HG03108 (cell line): ENCODE data around the gene TAS2R46.
"Not testable (repeated sequence)": the region's sequence is repeated elsewhere in the genome, so short reads cannot be mapped to it uniquely, and the experiment has no call there.

Source experiments
- ATAC-seq: cut with Tn5 transposase; IDR thresholded peaks from one replicate; pipeline ENCODE4 v1.9.1; 2021; ENCODE audit warnings: moderate library complexity; ENCODE audit not compliant: unreplicated experiment

Gene TAS2R46

GRCh38 chr12:11062194-11062593 is at the start of gene TAS2R46:
Gene TAS2R46, minus strand, starts transcription at chr12:11062294. Its CDS starts 0 bp downstream, at chr12:11062294.
- ATAC-seq = not testable (repeated sequence)

- ATAC-seq = not testable (repeated sequence)
Measured at GRCh38 chr12:11111213-11111612, 49.1 kb upstream of the TAS2R46 start.

DNA sequence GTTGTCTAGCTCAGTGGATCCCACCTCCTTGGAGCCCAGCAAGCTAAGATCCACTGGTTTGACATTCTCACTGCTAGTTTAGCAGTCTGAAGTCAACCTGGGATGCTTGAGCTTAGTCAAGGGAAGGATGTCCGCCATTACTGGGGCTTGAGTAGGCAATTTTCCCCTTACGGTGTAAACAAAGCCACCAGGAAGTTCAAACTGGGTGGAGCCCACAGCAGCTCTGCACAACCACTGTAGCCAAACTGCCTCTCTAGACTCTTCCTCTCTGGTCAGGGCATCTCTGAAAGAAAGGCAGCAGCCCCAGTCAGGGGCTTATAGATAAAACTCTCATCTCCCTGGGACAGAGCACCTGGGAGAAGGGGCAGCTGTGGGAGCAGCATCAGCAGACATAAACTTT is 46.8 kb upstream of the TAS2R46 start:
- no peak for ATAC-seq

DNA sequence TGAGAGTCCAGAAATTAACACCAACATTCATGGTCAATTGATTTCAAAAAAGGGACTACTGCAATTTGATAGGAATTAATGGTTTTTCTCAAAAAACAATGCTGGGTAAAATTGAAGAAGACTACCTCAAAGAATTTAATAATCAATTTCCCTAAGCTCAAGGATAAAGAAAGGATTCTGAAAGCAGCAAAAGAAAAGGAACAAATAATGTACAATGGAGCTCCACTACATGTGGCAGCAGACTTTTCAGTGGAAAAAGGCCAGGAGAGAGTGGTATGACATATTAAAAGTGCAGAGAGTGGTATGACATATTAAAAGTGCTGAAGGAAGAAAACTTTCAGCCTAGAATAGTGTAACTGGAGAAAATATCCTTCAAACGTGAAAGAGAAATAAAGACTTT is 45.6 kb upstream of the TAS2R46 start:
- ATAC-seq = no peak

DNA sequence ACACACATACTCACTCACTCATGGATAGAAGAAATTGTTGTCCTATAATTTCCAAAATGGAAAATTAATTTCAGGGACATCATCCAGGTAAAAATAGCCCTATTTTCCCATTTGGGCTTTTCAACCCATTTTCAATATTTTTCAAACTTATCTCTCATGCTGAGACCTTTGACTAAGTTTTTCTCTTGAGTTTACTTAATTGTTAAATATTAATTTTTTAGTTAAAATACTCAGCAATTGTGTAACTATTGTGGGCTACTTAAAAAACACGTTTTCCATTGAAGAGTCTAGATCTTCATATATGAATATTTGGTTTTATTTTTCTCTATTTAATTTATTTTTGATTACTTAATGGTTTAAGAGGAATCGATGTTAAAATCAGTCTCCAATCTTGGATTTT is 44.2 kb upstream of the TAS2R46 start:
- no peak for ATAC-seq

GRCh38 chr12:11105546-11105945 is 43.5 kb upstream of the TAS2R46 start:
- ATAC-seq = no peak

GRCh38 chr12:11094910-11095309 is 32.8 kb upstream of the TAS2R46 start:
- ATAC-seq = not testable (repeated sequence)

DNA sequence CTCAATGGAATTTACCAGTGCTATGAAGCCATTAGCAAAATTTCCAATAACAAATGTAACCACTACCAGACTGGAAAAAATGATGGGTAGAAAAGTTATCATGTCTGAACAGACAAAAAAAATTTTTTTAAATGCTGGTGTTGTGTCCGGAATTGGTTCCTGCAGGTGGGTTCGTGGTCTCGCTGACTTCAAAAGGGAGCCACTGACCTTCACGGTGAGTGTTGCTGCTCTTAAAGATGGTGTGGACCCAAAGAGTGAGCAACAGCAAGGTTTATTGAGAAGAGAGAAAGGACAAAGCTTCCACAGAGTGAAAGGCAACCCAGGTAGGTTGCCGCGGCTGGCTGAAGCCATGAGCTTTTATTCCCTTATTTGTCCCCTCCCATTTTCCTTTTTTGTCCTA is 30.0 kb upstream of the TAS2R46 start, which contains the start of gene TAS2R43:
Gene TAS2R43 (minus strand): TSS at position 186 of the 400 bp plus-strand sequence. CDS start 84 bp downstream, at position 102.
- ATAC-seq = no peak

- no peak for ATAC-seq
Measured at GRCh38 chr12:11089246-11089645, 27.2 kb upstream of the TAS2R46 start.

- ATAC-seq = peak; percentile 77
Measured at GRCh38 chr12:11085419-11085818, 23.3 kb upstream of the TAS2R46 start.

GRCh38 chr12:11081987-11082386 is 19.9 kb upstream of the TAS2R46 start:
- ATAC-seq = no peak

GRCh38 chr12:11078246-11078645 is 16.2 kb upstream of the TAS2R46 start:
- ATAC-seq = no peak

DNA sequence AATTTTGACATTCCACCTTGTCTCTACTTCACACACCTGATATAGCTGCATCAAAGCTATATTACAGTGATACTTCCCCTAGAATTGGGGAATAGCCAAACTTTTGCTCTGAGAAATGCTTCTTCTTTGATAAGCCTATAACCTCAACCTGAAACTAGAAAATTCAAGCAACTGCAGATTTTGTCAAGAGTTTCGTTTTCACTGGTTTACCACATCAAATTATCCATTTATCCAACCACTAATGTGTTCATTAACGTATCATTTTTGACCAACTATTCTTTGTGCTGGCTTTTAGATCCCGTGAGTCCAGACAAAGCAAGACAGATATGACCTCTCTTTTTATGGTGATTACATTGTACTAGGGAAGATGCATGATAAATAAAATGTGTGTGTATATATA is 13.5 kb upstream of the TAS2R46 start:
- no peak for ATAC-seq

DNA sequence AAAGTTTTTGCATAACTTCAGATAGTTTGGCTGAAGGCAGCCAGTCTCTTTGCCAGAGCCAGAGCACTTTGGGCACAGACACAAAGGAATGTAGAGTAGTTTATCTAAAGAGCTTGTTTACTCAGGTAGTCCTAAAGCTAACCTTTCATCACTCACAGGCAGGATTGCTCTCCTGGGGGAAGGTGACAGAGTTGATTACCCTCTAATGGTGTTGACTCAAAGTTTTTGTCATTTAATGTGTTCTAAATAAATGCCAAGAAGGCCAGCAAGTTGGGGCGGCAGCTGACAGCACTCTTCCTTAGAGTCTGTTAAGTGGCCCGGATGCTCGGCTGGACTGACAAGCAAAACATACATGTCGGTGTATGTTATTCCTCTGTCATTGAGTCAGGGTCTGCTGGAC is 9.3 kb upstream of the TAS2R46 start:
- no peak for ATAC-seq

- no peak for ATAC-seq
Measured at GRCh38 chr12:11070999-11071398, 8.9 kb upstream of the TAS2R46 start.

- ATAC-seq = no peak
Measured at GRCh38 chr12:11069854-11070365, 7.8 kb upstream of the TAS2R46 start.

DNA sequence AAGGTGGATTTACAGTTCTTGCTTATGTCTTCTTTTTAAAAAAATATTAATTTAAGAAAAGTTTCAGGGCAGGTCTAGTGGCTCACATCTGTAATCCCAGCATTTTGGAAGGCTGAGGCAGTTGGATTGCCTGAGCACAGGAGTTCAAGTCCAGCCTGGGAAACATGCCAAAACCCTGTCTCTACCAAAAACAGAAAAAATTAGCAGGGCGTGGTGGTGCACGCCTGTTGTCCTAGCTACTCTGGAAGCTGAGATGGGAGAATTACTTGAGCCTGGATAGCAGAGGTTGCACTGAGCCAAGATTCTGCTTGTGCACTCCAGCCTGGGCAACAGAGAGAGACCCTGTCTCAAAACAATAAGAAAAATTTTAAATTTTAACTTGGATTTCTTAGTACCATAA is 5.4 kb upstream of the TAS2R46 start:
- no peak for ATAC-seq

GRCh38 chr12:11059784-11060183 is 2.3 kb downstream of the TAS2R46 start:
- no peak for ATAC-seq

DNA sequence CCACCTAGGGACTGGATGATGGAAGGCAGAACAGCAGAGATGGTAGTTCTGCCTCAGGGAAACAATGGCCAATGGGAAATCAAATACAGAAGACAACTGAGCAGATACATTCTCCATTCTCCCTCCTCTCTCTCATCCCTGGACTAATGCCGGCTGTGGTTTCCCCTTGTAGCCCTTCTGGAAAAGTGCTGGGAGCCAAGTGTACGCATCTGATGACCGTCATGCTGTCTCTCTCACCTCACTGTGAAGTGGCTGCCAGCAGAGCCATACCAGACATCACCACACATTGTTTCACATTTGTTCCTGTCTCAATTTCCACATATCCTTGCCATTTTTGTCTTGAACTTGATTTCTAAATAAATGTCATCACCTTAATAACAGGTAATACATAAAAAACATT is 3.1 kb downstream of the TAS2R46 start:
- ATAC-seq = no peak

DNA sequence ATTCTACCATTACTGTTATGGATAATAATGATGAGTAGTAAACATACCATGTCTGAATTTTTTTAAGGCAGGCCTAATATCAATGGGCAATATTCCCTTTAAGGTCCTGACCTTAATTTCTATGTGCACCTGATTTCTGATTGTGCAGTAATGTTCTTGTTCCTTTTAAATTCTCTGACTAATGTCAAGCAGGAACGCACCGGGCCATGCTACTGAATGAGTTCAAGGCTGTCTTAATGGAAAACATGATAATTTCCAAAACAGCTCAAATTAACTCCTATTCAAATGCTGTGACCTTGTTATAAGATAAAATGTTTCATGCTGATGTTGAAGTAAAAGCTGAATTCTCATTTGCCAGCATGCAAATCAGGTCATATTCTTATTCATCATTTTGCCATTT is 6.8 kb downstream of the TAS2R46 start:
- no peak for ATAC-seq

DNA sequence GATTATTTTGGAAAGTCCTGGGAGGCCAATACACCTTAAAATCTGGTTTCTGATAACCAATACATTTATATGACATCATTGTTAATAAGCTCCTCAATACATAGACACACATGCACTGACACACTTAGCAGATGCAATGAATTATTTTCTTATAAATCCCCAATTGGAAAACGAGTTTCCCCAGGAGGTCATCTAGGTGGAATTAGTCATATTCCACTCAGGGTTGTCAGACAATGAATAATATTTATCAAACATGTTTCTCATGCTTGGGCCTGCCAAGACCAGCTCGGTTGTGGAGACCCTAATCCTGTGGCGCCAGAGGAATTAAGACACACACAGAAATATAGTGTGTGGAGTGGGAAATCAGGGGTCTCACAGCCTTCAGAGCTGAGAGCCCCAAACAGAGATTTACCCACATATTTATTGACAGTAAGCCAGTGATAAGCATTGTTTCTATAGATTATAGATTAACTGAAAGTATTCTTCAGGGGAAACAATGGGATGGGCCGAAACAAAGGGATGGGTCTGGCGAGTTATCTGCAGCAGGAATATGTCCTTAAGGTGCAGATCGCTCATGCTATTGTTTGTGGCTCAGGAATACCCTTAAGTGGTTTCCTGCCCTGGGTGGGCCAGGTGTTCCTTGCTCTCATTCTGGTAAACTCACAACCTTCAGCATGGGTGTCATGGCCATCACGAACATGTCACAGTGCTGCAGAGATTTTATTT is 12.1 kb downstream of the TAS2R46 start:
- ATAC-seq = not testable (repeated sequence)

- not testable (repeated sequence) for ATAC-seq
Measured at GRCh38 chr12:11041366-11041765, 20.7 kb downstream of the TAS2R46 start.

DNA sequence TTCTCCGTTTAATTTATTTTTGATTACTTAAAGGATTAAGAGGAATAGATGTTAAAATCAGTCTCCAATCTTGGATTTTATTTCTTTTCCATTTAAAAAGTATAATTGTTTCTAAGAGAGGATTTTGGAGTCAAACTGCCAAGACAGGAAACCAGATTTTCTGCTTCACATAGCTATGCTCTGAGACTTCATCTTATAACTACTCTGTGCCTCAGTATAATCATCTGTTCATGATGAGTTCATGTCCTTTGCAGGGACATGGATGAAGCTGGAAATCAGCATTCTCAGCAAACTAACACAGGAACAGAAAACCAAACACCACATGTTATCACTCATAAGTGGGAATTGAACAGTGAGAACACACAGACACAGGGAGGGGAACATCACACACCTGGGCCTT is 21.9 kb downstream of the TAS2R46 start:
- ATAC-seq = no peak
